HG02885 (cell line): ENCODE results near the gene SHISA3.

Experiments
- ATAC-seq: cut with Tn5 transposase; IDR thresholded peaks from one replicate; pipeline ENCODE4 v1.9.1; 2021; ENCODE audit warnings: mild to moderate bottlenecking; ENCODE audit not compliant: unreplicated experiment, poor library complexity

Gene SHISA3

DNA sequence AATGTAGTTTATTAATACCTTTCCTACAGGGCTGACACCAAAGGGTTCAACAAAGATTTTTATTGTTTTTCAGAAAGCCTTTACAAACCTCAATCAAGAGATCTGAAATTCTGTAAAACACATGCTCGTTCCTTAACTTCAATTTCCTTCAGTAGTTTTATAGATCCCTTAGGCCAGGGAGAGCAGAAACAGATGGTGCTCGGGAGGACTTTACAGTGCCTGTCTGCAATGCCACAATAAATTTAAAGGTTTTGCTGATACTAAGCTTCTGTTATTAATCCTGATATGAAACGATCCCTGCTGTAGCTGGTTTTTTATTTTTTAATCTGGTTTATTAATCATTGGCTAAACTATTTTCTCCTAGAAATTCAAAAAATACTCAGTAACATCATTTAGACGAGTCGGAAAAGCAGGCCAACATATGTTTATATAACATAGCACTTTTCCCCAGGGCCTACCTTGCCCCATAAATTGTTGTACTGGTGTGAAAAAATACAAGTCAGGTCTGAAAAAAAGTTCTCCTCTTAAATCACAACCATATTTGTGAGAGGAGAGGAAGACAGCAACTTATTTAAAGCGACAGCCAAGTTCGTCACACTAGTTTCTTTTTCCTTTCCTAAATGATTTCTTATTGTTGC lies 39.8 kb downstream of the SHISA3 start:
- ATAC-seq = no peak

DNA sequence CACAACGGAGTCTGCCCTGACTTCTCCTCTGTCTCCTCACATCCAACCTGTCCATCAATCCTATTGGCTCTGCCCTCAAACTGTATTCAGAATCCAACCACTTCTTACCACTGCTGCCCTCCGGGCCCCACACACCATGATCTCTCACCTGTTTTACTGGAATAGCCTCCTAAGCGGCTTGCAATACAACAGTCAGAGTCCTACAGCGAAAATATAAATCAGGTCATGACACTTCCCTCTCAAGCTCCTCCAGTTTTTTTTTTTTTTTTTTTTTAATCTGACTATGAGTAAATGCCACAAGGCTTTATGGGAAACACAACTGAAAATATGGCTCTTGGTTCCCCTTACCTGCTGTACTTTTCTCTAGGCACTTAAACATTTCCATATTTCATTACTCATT lies 42.8 kb downstream of the SHISA3 start:
- ATAC-seq = no peak

DNA sequence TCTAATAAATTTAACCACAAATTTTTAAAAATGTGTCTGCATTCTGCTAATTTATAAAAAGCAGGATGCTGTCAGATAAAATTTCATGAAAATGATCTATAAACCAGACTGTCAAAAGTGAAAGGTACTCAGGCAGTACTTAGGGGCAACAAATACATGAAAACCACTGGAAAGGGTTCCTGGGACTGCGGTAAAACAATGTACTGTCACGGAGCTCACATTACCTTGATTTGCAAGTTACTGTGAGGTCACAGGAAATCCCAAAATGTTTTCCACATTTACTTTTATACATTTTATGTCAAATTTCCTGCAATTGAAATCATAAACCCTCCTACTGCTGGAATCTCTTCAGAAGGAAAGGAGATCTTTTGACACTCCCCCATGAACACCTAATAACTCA lies 45.3 kb downstream of the SHISA3 start:
- ATAC-seq = no peak

DNA sequence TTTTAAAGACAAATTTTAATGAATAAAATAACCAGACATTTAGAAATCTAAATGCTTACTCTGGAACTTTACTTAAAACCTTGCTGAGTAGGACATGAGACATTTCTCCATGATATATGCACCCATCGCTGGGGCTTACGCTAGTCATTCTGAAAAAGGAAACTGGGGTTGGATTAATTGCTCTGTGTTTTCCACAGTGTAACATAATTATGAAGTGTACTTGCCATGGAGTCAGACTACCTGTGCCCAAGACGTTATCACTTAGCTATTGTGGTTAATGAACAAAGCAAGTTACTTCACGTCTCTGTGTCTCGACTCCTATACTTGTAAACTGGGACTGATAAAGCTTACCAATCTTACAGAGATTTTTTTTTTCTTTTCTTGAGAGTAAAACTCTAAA lies 47.8 kb downstream of the SHISA3 start:
- ATAC-seq = no peak

DNA sequence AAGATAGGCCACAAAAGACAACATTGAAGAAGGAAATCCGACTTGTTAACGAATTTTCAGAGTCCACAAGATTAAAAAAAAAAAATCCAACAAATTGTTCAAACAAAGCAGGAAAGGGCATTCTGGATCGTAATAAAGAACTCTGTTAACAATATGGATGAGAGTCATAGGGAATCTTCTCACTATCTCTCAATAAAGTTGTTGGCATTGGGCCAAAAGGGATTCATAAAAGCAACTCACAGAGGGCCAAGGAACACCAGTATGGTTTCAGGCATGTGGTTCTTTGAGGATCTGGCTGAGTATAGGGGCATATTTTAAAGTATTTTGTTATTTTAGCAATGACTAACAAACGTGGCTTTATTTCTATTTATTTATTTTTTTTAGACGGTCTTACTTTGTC lies 49.5 kb downstream of the SHISA3 start:
- no peak for ATAC-seq
